Hypothalamus (tissue), 51 donors: ENCODE measurements around the gene COL8A2.
A peak's percentile ranks its signal among the peaks of the same experiment; 100 is the strongest.

ENCODE experiments used
- DNase-seq, 51 donors: peaks; one replicate each; lab custom pipeline; 2025; lab: John Stamatoyannopoulos, UW

Gene COL8A2

GRCh38 chr1:36157973-36158826, 33.2 kb upstream of the COL8A2 start:
- peak in 10 of 51 donors; percentile 13 to 42 (median 22) for DNase-seq

GRCh38 chr1:36157115-36157903, 32.3 kb upstream of the COL8A2 start:
- peak in 9 of 51 donors; percentile 41 to 82 (median 60) for DNase-seq

GRCh38 chr1:36156329-36157114, 31.5 kb upstream of the COL8A2 start:
- DNase-seq, result peak in 50 of 51 donors; percentile 31 to 91 (median 74)

- peak; percentile 46 to 99 (median 88) for DNase-seq
Measured at GRCh38 chr1:36155408-36156328, 30.6 kb upstream of the COL8A2 start, which contains the start of gene MAP7D1. Gene MAP7D1 (plus strand): TSS chr1:36156160. CDS start chr1:36156418, 258 bp downstream.

- DNase-seq, result peak in 12 of 51 donors; percentile 20 to 53 (median 36)
Measured at GRCh38 chr1:36154765-36155407, 29.9 kb upstream of the COL8A2 start.

- DNase-seq, result no peak
Measured at GRCh38 chr1:36154335-36154734, 29.3 kb upstream of the COL8A2 start.

GRCh38 chr1:36153476-36153875, 28.5 kb upstream of the COL8A2 start:
- DNase-seq, result no peak

GRCh38 chr1:36151845-36152203, 26.8 kb upstream of the COL8A2 start:
- DNase-seq, result no peak

- DNase-seq, result no peak
Measured at GRCh38 chr1:36151134-36151844, 26.3 kb upstream of the COL8A2 start.

GRCh38 chr1:36150296-36151133, 25.5 kb upstream of the COL8A2 start:
- peak in 45 of 51 donors; percentile 29 to 93 (median 71) for DNase-seq

- DNase-seq, result no peak
Measured at GRCh38 chr1:36149973-36150295, 24.9 kb upstream of the COL8A2 start.

- DNase-seq, result peak; percentile 82 to 100 (median 100)
Measured at GRCh38 chr1:36149237-36149972, 24.4 kb upstream of the COL8A2 start, which contains the start of gene TRAPPC3. Gene TRAPPC3 (minus strand): TSS chr1:36149486. CDS start chr1:36149378, 108 bp downstream.

- no peak for DNase-seq
Measured at GRCh38 chr1:36148821-36149236, 23.8 kb upstream of the COL8A2 start.

GRCh38 chr1:36144413-36144812, 19.4 kb upstream of the COL8A2 start:
- no peak for DNase-seq

GRCh38 chr1:36143424-36143823, 18.4 kb upstream of the COL8A2 start:
- no peak for DNase-seq

GRCh38 chr1:36142121-36142520, 17.1 kb upstream of the COL8A2 start:
- peak in 2 of 51 donors; percentile 9 to 31 for DNase-seq

- DNase-seq, result no peak
Measured at GRCh38 chr1:36139521-36139920, 14.5 kb upstream of the COL8A2 start.
